Activated CD8-positive, alpha-beta memory T cell treated with anti-CD3 and anti-CD28 coated beads, Interleukin-2, amount 10 ng/mL, durations not matched to agents 7 days and 5 days (primary cell): ENCODE measurements around the gene ZNF579. TPM values are rescaled to one million over a fixed set of nuclear protein-coding genes. Genes with fewer than 3 reads are reported as not detected.
"Not testable (repeated sequence)": the region's sequence is repeated elsewhere in the genome, so short reads cannot be mapped to it uniquely, and the experiment has no call there.

Experiments
- ATAC-seq: fragments of 150-1000 bp; cut with Tn5 transposase; one replicate; pipeline ENCODE4 v1.10.0; 2021; ENCODE audit warnings: moderate library complexity
- CTCF ChIA-PET: fragments of 350-600 bp; sonication (Branson Sonifier 250); formaldehyde crosslinking; loops from one replicate; lab custom pipeline; 2021; ENCODE audit warnings: antibody characterized with exemption; lab: Charles Lee
- DNase-seq: peaks from one replicate; pipeline ENCODE4 v3.0.0-alpha.2; 2020
- H3K27ac Mint-ChIP-seq: one replicate; pipeline ENCODE4 v1.8.0; 2021; ENCODE audit warnings: mild to moderate bottlenecking, mixed read lengths
- H3K27me3 Mint-ChIP-seq: one replicate; pipeline ENCODE4 v1.8.0; 2021; ENCODE audit warnings: mixed read lengths
- H3K36me3 Mint-ChIP-seq: one replicate; pipeline ENCODE4 v1.8.0; 2021; ENCODE audit warnings: mild to moderate bottlenecking, mixed read lengths
- H3K4me1 Mint-ChIP-seq: one replicate; pipeline ENCODE4 v1.8.0; 2021; ENCODE audit warnings: mixed read lengths
- H3K4me3 Mint-ChIP-seq: one replicate; pipeline ENCODE4 v1.8.0; 2021; ENCODE audit warnings: mild to moderate bottlenecking, moderate library complexity, mixed read lengths
- H3K9me3 Mint-ChIP-seq: one replicate; pipeline ENCODE4 v1.8.0; 2022; ENCODE audit warnings: low read depth, mixed read lengths
- total RNA-seq, 2 experiments: library from RNA; stranded (reverse); gene quantifications; one replicate each; pipeline ENCODE4 v1.2.3, GENCODE V29; 2021

ZNF579 gene
- total RNA-seq, 2 experiments from 2014 or later: 5.6 to 7.5 TPM

GRCh38 chr19:55569477-55569876 is 11.2 kb downstream of the ZNF579 start:
- H3K4me3 Mint-ChIP-seq, ATAC-seq, H3K27ac Mint-ChIP-seq, CTCF ChIA-PET, H3K4me1 Mint-ChIP-seq, DNase-seq, H3K9me3 Mint-ChIP-seq, H3K27me3 Mint-ChIP-seq, H3K36me3 Mint-ChIP-seq: not testable (repeated sequence)

- CTCF ChIA-PET: interaction anchor here (1.4 kb wide), 1 partner anchor 276 kb away, joined by 4 read pairs; no protein-coding TSS in a partner anchor
- ATAC-seq: no peak
- Mint-ChIP-seq H3K9me3 (no peaks in the 10 kb centered on the region), H3K4me3 (no peak overlapping the region), H3K4me1 (no peaks in the 10 kb centered on the region), H3K27me3 (peaks cover 5% of the 10 kb centered on the region), H3K36me3 (no peaks in the 10 kb centered on the region), H3K27ac (no peak overlapping the region)
- DNase-seq: no peak
These were observed 12.8 kb downstream of the ZNF579 start for GRCh38 chr19:55567708-55568328.

GRCh38 chr19:55566823-55567222 is 13.8 kb downstream of the ZNF579 start:
- H3K36me3 Mint-ChIP-seq: no peaks in the 10 kb centered on the region
- H3K4me3 Mint-ChIP-seq: no peak overlapping the region
- H3K9me3 Mint-ChIP-seq: no peaks in the 10 kb centered on the region
- ATAC-seq (no peak), DNase-seq (no peak)
- CTCF ChIA-PET: interaction anchor here (0.8 to 1.4 kb wide), 3 partner anchors 63 to 275 kb away, joined by 3 to 4 read pairs (median 3); partner anchors contain the start of gene NAT14
- no peak overlapping the region for H3K27ac Mint-ChIP-seq
- no peaks in the 10 kb centered on the region for H3K4me1 Mint-ChIP-seq
- peaks cover 5% of the 10 kb centered on the region for H3K27me3 Mint-ChIP-seq

GRCh38 chr19:55563261-55563690 is 17.4 kb downstream of the ZNF579 start:
- DNase-seq (no peak), ATAC-seq (no peak)
- CTCF ChIA-PET: no interaction called here
- Mint-ChIP-seq H3K4me3 (no peak overlapping the region), H3K27ac (no peak overlapping the region), H3K9me3 (no peaks in the 10 kb centered on the region), H3K27me3 (peaks cover 8% of the 10 kb centered on the region), H3K36me3 (no peaks in the 10 kb centered on the region), H3K4me1 (no peaks in the 10 kb centered on the region)

GRCh38 chr19:55559684-55560083 is 21.0 kb downstream of the ZNF579 start:
- Mint-ChIP-seq H3K36me3 (no peaks in the 10 kb centered on the region), H3K27me3 (peaks cover 2% of the 10 kb centered on the region), H3K9me3 (no peaks in the 10 kb centered on the region), H3K4me1 (no peaks in the 10 kb centered on the region), H3K27ac (no peak overlapping the region), H3K4me3 (no peak overlapping the region)
- DNase-seq: no peak
- no peak for ATAC-seq
- CTCF ChIA-PET: no interaction called here

- Mint-ChIP-seq H3K27ac (no peak overlapping the region), H3K27me3 (peaks cover 6% of the 10 kb centered on the region), H3K36me3 (no peaks in the 10 kb centered on the region), H3K9me3 (no peaks in the 10 kb centered on the region), H3K4me1 (peaks cover 2% of the 10 kb centered on the region), H3K4me3 (no peak overlapping the region)
- ATAC-seq (no peak), DNase-seq (no peak)
- CTCF ChIA-PET: no interaction called here
These were observed 25.9 kb downstream of the ZNF579 start for GRCh38 chr19:55554741-55555152.

GRCh38 chr19:55554302-55554701 is 26.3 kb downstream of the ZNF579 start:
- Mint-ChIP-seq H3K4me1 (peaks cover 2% of the 10 kb centered on the region), H3K27me3 (peaks cover 6% of the 10 kb centered on the region), H3K36me3 (no peaks in the 10 kb centered on the region), H3K4me3 (no peak overlapping the region), H3K27ac (no peak overlapping the region), H3K9me3 (no peaks in the 10 kb centered on the region)
- no peak for DNase-seq
- ATAC-seq: no peak
- CTCF ChIA-PET: no interaction called here

GRCh38 chr19:55553217-55554182 is 27.1 kb downstream of the ZNF579 start:
- Mint-ChIP-seq H3K27ac (no peak overlapping the region), H3K9me3 (no peaks in the 10 kb centered on the region), H3K27me3 (peaks cover 6% of the 10 kb centered on the region), H3K36me3 (no peaks in the 10 kb centered on the region), H3K4me3 (no peak overlapping the region), H3K4me1 (peaks cover 2% of the 10 kb centered on the region)
- CTCF ChIA-PET: interaction anchor here (1.3 kb wide), 1 partner anchor 49 kb away, joined by 4 read pairs; no protein-coding TSS in a partner anchor
- ATAC-seq: no peak
- no peak for DNase-seq

- no peak for ATAC-seq
- H3K4me1 Mint-ChIP-seq: peaks cover 2% of the 10 kb centered on the region
- H3K36me3 Mint-ChIP-seq: no peaks in the 10 kb centered on the region
- DNase-seq: no peak
- no peaks in the 10 kb centered on the region for H3K9me3 Mint-ChIP-seq
- H3K27ac Mint-ChIP-seq: no peak overlapping the region
- H3K4me3 Mint-ChIP-seq: no peak overlapping the region
- H3K27me3 Mint-ChIP-seq: peaks cover 12% of the 10 kb centered on the region
- CTCF ChIA-PET: interaction anchor here (1.3 kb wide), 1 partner anchor 49 kb away, joined by 4 read pairs; no protein-coding TSS in a partner anchor
These were observed 28.0 kb downstream of the ZNF579 start for GRCh38 chr19:55552620-55553019.

GRCh38 chr19:55552206-55552605 is 28.4 kb downstream of the ZNF579 start:
- CTCF ChIA-PET: no interaction called here
- Mint-ChIP-seq H3K27ac (no peak overlapping the region), H3K9me3 (no peaks in the 10 kb centered on the region), H3K36me3 (no peaks in the 10 kb centered on the region), H3K4me1 (peaks cover 2% of the 10 kb centered on the region), H3K27me3 (peaks cover 16% of the 10 kb centered on the region), H3K4me3 (no peak overlapping the region)
- ATAC-seq (no peak), DNase-seq (no peak)

- CTCF ChIA-PET: no interaction called here
- Mint-ChIP-seq H3K4me3 (no peak overlapping the region), H3K27ac (no peak overlapping the region)
These were observed 30.4 kb downstream of the ZNF579 start for GRCh38 chr19:55550321-55550650.

GRCh38 chr19:55549500-55550320 is 30.9 kb downstream of the ZNF579 start:
- no peak for ATAC-seq
- no peak overlapping the region for H3K27ac Mint-ChIP-seq

More at GRCh38 chr19:55550321-55550650, 30.4 kb downstream of the ZNF579 start:
- ATAC-seq (no peak), DNase-seq (no peak)
- Mint-ChIP-seq H3K27me3 (peaks cover 18% of the 10 kb centered on the region), H3K36me3 (no peaks in the 10 kb centered on the region), H3K4me1 (peaks cover 2% of the 10 kb centered on the region), H3K9me3 (no peaks in the 10 kb centered on the region)

More at GRCh38 chr19:55549500-55550320, 30.9 kb downstream of the ZNF579 start:
- no peak overlapping the region for H3K4me3 Mint-ChIP-seq
- peaks cover 18% of the 10 kb centered on the region for H3K27me3 Mint-ChIP-seq
- H3K36me3 Mint-ChIP-seq: no peaks in the 10 kb centered on the region
- H3K4me1 Mint-ChIP-seq: peaks cover 2% of the 10 kb centered on the region
- no peaks in the 10 kb centered on the region for H3K9me3 Mint-ChIP-seq
- CTCF ChIA-PET: no interaction called here
- no peak for DNase-seq
